HL-60 (cell line): ENCODE results near the gene MTSS2.

Source experiments
- DNase-seq, 2 experiments: peaks; one replicate each; pipeline ENCODE4 v3.0.0-alpha.2; 2010 to 2020; ENCODE audit warnings: low read depth in 1 of 2, low spot score in 1 of 2
- H3K27ac ChIP-seq: fragments of 250-450 bp; sonication (Bioruptor Pico); replicated peaks from 2 replicates; pipeline ENCODE4 v1.5.1; 2020; ENCODE audit warnings: mild to moderate bottlenecking, moderate library complexity
- H3K27me3 ChIP-seq: fragments of 250-450 bp; sonication (Bioruptor Pico); 2 replicates; pipeline ENCODE4 v1.5.1; 2021; ENCODE audit warnings: mild to moderate bottlenecking, moderate library complexity; ENCODE audit not compliant: insufficient read depth, poor library complexity, severe bottlenecking
- H3K4me3 ChIP-seq: replicated peaks from 2 replicates; pipeline ENCODE4 v1.5.1; 2011; ENCODE audit warnings: mild to moderate bottlenecking, control low read depth, low read length; ENCODE audit not compliant: insufficient read depth
- GABPA ChIP-seq: IDR thresholded peaks from 2 replicates; pipeline ENCODE4 v1.6.1; 2012; ENCODE audit warnings: low read depth
- POLR2AphosphoS5 ChIP-seq: IDR thresholded peaks from 2 replicates; pipeline ENCODE4 v1.6.1; 2012; ENCODE audit warnings: low read depth
- REST ChIP-seq: IDR thresholded peaks from 2 replicates; pipeline ENCODE4 v1.6.1; 2012; ENCODE audit warnings: low read depth; ENCODE audit not compliant: insufficient replicate concordance
- SPI1 ChIP-seq: IDR thresholded peaks from 2 replicates; pipeline ENCODE4 v1.6.1; 2012; ENCODE audit warnings: low read depth, mild to moderate bottlenecking, borderline replicate concordance
- TF ChIP-seq, protein P1 (sequence below): IDR thresholded peaks from one replicate; pipeline ENCODE4 v1.5.1; 2011; ENCODE audit warnings: low read length, control low read depth, inconsistent platforms; ENCODE audit not compliant: insufficient read depth

MTSS2 gene

GRCh38 chr16:70696952-70697593, 11.2 kb upstream of the MTSS2 start:
- Histone ChIP-seq H3K27me3 (no peaks in the 10 kb centered on the region), H3K4me3 (no peak overlapping the region), H3K27ac (peak overlapping the region; percentile 95)
- peak; percentile 69 to 91 for DNase-seq
- TF ChIP-seq SPI1, result peak; percentile 40; the same call in 1 of the 2 replicates
- peak; percentile 79 for TF ChIP-seq POLR2AphosphoS5
- no peak for TF ChIP-seq REST

- no peak for DNase-seq
- Histone ChIP-seq H3K4me3 (no peak overlapping the region), H3K27ac (peak overlapping the region; percentile 95), H3K27me3 (no peaks in the 10 kb centered on the region)
- TF ChIP-seq SPI1 (no peak), POLR2AphosphoS5 (no peak), REST (no peak), GABPA (no peak)
- TF ChIP-seq, protein P1, sequence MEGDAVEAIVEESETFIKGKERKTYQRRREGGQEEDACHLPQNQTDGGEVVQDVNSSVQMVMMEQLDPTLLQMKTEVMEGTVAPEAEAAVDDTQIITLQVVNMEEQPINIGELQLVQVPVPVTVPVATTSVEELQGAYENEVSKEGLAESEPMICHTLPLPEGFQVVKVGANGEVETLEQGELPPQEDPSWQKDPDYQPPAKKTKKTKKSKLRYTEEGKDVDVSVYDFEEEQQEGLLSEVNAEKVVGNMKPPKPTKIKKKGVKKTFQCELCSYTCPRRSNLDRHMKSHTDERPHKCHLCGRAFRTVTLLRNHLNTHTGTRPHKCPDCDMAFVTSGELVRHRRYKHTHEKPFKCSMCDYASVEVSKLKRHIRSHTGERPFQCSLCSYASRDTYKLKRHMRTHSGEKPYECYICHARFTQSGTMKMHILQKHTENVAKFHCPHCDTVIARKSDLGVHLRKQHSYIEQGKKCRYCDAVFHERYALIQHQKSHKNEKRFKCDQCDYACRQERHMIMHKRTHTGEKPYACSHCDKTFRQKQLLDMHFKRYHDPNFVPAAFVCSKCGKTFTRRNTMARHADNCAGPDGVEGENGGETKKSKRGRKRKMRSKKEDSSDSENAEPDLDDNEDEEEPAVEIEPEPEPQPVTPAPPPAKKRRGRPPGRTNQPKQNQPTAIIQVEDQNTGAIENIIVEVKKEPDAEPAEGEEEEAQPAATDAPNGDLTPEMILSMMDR, result no peak
These were observed 10.5 kb upstream of the MTSS2 start for GRCh38 chr16:70696355-70696754.

DNA sequence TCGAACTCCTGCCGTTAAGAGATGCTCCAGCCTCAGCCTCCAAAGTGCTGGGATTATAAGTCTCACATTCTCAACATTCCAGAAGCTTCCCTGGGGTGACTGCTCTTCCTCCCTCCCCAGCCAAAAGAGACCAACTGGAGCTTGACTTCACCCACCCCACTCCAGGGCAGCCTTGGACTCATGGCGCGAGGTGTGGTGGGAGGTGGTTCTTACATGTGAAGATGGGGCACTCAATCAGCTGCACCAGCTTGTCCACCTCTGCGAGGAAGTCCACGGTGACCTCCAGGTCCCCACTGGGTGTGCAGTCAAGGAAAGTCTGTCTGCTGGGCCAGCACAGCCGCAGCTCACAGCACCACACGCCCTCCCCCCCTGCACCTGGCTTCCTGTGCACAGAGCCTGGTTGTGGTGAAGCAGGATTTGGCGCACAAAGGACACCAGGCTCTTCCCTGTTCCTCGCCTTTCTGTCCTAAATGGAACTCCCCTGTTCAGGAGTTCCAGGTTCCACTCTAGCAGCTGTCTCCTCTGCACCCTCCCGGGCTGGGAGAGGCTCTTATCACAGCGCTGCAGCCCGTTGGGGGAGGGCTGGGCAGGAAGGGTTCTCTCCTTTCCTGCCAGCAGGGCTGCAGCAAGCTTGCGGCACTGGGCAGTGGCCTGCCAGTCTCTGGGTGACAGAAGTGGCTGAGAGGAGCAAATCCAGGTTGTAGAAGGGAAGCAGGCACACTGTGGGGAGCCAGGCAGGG, 9.6 kb upstream of the MTSS2 start:
- H3K27ac ChIP-seq, result peak overlapping the region; percentile 95
- peak in 1 of 2 experiments; percentile 81 for DNase-seq
- TF ChIP-seq SPI1 (peak; percentile 15; the same call in 1 of the 2 replicates), POLR2AphosphoS5 (peak; percentile 48), GABPA (no peak)
- TF ChIP-seq, protein P1, result no peak

DNA sequence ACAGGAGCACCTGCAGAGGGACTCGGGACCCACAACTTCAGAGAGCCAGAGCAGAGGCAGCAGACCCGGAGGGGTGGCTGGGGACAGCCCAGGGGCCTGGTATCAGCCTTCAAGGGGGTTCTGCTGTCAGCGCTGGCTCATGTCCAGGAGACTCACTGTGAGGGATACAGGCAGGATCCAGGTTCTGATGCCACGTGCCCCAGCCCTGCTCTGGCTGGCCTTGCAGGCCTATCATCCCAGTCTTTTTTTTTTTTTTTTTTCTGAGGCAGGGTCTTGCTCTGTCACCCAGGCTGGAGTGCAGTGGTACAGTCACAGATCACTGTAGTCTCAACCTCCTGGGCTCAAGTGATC, 9.0 kb upstream of the MTSS2 start:
- no peak for DNase-seq
- TF ChIP-seq SPI1, result no peak
- TF ChIP-seq GABPA, result no peak
- TF ChIP-seq, protein P1, result no peak
- no peak for TF ChIP-seq REST
- TF ChIP-seq POLR2AphosphoS5, result no peak
- Histone ChIP-seq H3K27ac (no peak overlapping the region), H3K27me3 (no peaks in the 10 kb centered on the region), H3K4me3 (no peak overlapping the region)

More for the DNA sequence above, 9.6 kb upstream of the MTSS2 start:
- Histone ChIP-seq H3K4me3 (no peak overlapping the region), H3K27me3 (no peaks in the 10 kb centered on the region)
